Heart left ventricle (tissue), 16 donors: ENCODE measurements around the gene MCC. TPM values are rescaled to one million over a fixed set of nuclear protein-coding genes. Genes with fewer than 3 reads are reported as not detected.

Source experiments
- ATAC-seq, 4 donors: fragments of 200-7000 bp; cut with Tn5 transposase; one replicate each; pipeline ENCODE4 v1.9.1; 2020 to 2022; ENCODE audit warnings: moderate library complexity in 4 of 4, mild to moderate bottlenecking in 3 of 4, moderate number of reproducible peaks in 1 of 4
- DNase-seq, 5 donors: peaks; one replicate each; pipeline ENCODE4 v3.0.0-alpha.2; 2020
- H3K27ac ChIP-seq, 12 donors: fragments of 200-600 bp; sonication (generic) in 4 of 12; one replicate each; pipeline versions ENCODE4 v1.5.0 to v1.8.0; 2016 to 2022; ENCODE audit warnings: mild to moderate bottlenecking in 2 of 12
- H3K27me3 ChIP-seq, 9 donors: fragments of 200-600 bp; sonication (generic) in 2 of 9; one replicate each; pipeline versions ENCODE4 v1.5.1 to v1.8.0; 2016 to 2022; ENCODE audit warnings: mild to moderate bottlenecking in 3 of 9
- H3K36me3 ChIP-seq, 9 donors: fragments of 200-600 bp; sonication (generic) in 2 of 9; one replicate each; pipeline versions ENCODE4 v1.5.0 to v1.8.0; 2018 to 2022; ENCODE audit warnings: mild to moderate bottlenecking in 2 of 9
- H3K4me1 ChIP-seq, 12 donors: fragments of 200-600 bp; sonication (generic) in 4 of 12; one replicate each; pipeline versions ENCODE4 v1.5.0 to v1.8.0; 2016 to 2022; ENCODE audit warnings: mild to moderate bottlenecking in 3 of 12
- H3K4me3 ChIP-seq, 12 donors: fragments of 200-600 bp; sonication (generic) in 4 of 12; one replicate each; pipeline versions ENCODE4 v1.5.0 to v1.8.0; 2017 to 2022; ENCODE audit warnings: mild to moderate bottlenecking in 9 of 12, moderate library complexity in 4 of 12
- H3K9me3 ChIP-seq, 12 donors: fragments of 200-600 bp; sonication (generic) in 4 of 12; one replicate each; pipeline versions ENCODE4 v1.5.0 to v1.8.0; 2016 to 2022; ENCODE audit warnings: mild to moderate bottlenecking in 1 of 12
- CTCF ChIP-seq, 12 donors: fragments of 200-600 bp; sonication (generic) in 4 of 12; IDR thresholded peaks; one replicate each; pipeline versions ENCODE4 v1.5.0 to v1.8.0; 2018 to 2022; ENCODE audit warnings: antibody characterized with exemption in 12 of 12, mild to moderate bottlenecking in 5 of 12
- POLR2A ChIP-seq, 2 donors: fragments of 450-650 bp; IDR thresholded peaks; one replicate each; pipeline ENCODE4 v1.6.1; 2017; ENCODE audit warnings: antibody characterized with exemption in 2 of 2, mild to moderate bottlenecking in 2 of 2, moderate library complexity in 2 of 2
- WGBS, 4 donors: extraction: QIAGEN DNeasy Blood & Tissue Kit in 2 of 4; methylation state at CpG; one replicate each; pipeline versions ENCODE4 v1.1.5 to v1.1.7; 2013 to 2018; 5-methylcytosine and 5-hydroxymethylcytosine counted together
- intact Hi-C, 10 donors: fragments of 100-400 bp; cut with DNase I; formaldehyde crosslinking; loops; one replicate each; pipeline versions ENCODE4 v1.11.1 to v1.14.2; 2022
- polyA plus RNA-seq, 2 donors: library from polyadenylated mRNA; stranded (reverse); fragments of 200-250 nt; gene quantifications; one replicate each; pipeline ENCODE4 v1.2.3, GENCODE V29; 2013
- total RNA-seq, 9 donors: library from RNA; depleted of rRNA in 2 of 9; stranded (reverse); fragments of >200 nt in 2 of 9; fragmentation: NEBNext Ultra II Directional in 3 of 9; extraction: Animal tissue kit (Norgen Biotek cat#: 25700) in 3 of 9; gene quantifications; one replicate each; pipeline versions ENCODE4 v1.1.0 to v1.2.4, GENCODE V29; 2016 to 2023
- donor health status: ischemic (EF 13 %, LVEDD 7.1; RV severe dilation, severe dysfunction).
- donor health status: healthy with polysubstance abuse.
- donor health status: DM: no; HTN: yes; CAD: no.
- donor health status: DM: no; HTN: no; CAD: no.
- donor health status: ischemic (EF 25% LVEDD 6.9; RV normal size, moderate dysfunction).
- donor health status: ischemic (EF 25% LVEDD 5.7; RV mildly dilated, moderate dysfunction).
- donor health status: healthy.
- donor health status: DM: yes; HTN: yes; CAD: no.
- donor health status: ischemic (EF 35%, LVEDD 5.7; RV mildly dilated, moderate dysfunction).
- donor health status: nonischemic (EF 11% LVEDD 7.7; RV severe dilation, severe dysfunction).
- donor health status: DM: yes; HTN: yes; CAD: no.
- donor health status: PGD.
- donor health status: ischemic (EF 29% LVEDD 5.4; RV normal size, mild dysfunction).
- donor health status: nonischemic (EF 23%, LVEDD 6.1; RV moderate dilation, normal function).

Gene MCC
- total and polyA plus RNA-seq, 11 donors: 6.1 to 33.8 (median 24.3) TPM

DNA sequence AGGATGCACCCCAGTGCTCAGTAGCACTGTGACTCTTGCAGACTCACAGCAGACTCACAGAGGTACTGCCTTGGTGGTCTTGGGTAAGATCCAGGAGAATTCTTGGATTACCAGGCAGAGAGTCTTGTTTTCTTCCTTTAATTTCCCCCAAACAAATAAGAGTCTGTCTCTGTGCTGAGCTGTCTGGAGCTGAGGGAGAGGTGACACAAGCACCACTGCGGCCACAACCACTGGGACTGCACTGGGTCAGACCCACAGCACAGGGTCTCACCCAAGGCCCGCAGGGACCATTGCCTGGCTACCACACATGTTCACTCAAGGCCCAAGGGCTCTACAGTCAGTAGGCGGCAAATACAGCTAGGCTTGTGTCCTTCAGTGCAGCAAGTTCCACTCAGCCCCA is 13.8 kb upstream of the MCC start:
- intact Hi-C loops: no loop called here
- DNase-seq: peak in 1 of 5 donors; percentile 23
- WGBS, 4 donors: 95 to 100% (median 98%) methylated on average over 1 to 3 of the region's 3 CpGs
- H3K4me1 ChIP-seq: no peaks in the 10 kb centered on the region
- peaks cover 0 to 4% (median 0%) of the 10 kb centered on the region in 9 donors for H3K27me3 ChIP-seq
- no peak for ATAC-seq
- no peak overlapping the region for H3K4me3 ChIP-seq
- H3K9me3 ChIP-seq: no peaks in the 10 kb centered on the region
- H3K27ac ChIP-seq: no peak overlapping the region
- no peaks in the 10 kb centered on the region for H3K36me3 ChIP-seq
- TF ChIP-seq POLR2A (IDR thresholded peaks at IDR 0.05) (no peak), CTCF (IDR thresholded peaks at IDR 0.05) (no peak)

GRCh38 chr5:113495422-113495841 is 7.2 kb upstream of the MCC start:
- no peak overlapping the region for H3K4me3 ChIP-seq
- no peak for TF ChIP-seq POLR2A (IDR thresholded peaks at IDR 0.05)
- TF ChIP-seq CTCF (IDR thresholded peaks at IDR 0.05): no peak
- no peaks in the 10 kb centered on the region for H3K36me3 ChIP-seq
- intact Hi-C loops: no loop called here
- H3K9me3 ChIP-seq: peaks cover 0 to 11% (median 4%) of the 10 kb centered on the region in 12 donors
- no peak overlapping the region for H3K27ac ChIP-seq
- H3K27me3 ChIP-seq: peaks cover 0 to 33% (median 0%) of the 10 kb centered on the region in 9 donors
- no peaks in the 10 kb centered on the region for H3K4me1 ChIP-seq
- ATAC-seq (peak in 1 of 4 donors; percentile 71), DNase-seq (no peak)
- 58 to 75% (median 66%) methylated on average over 1 of the region's 1 CpG for WGBS, 4 donors

DNA sequence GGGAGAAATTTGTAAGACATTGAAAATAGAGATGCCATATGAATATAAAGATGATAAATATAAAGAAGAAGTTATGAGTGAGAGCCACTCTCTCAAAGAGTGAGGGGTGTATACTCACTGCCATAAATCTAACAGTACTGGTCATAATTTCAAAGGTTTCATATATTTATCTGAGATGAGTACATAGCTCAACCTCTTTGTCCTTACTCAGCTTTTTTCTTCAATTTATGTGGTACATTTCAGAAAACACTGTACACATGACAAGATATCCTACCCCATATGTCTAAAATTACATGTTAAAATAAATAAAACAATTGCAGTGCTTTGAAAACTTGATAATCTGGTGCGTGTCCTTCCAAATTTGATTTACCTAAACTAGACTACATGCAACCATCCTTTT is 5.2 kb upstream of the MCC start:
- peaks cover 0 to 16% (median 9%) of the 10 kb centered on the region in 12 donors for H3K9me3 ChIP-seq
- no peaks in the 10 kb centered on the region for H3K36me3 ChIP-seq
- intact Hi-C loops: loop anchor here in 1 of 10 donors (2.0 kb wide), 1 partner anchor 19 kb away; no protein-coding TSS in a partner anchor
- ATAC-seq (no peak), DNase-seq (no peak)
- no peak overlapping the region for H3K4me3 ChIP-seq
- 83 to 96% (median 94%) methylated on average over 1 of the region's 1 CpG for WGBS, 4 donors
- peaks cover 0 to 53% (median 0%) of the 10 kb centered on the region in 9 donors for H3K27me3 ChIP-seq
- peaks cover 0 to 16% (median 2%) of the 10 kb centered on the region in 12 donors for H3K4me1 ChIP-seq
- H3K27ac ChIP-seq: no peak overlapping the region
- TF ChIP-seq POLR2A (IDR thresholded peaks at IDR 0.05): no peak

- 83 to 92% (median 89%) methylated on average over 2 of the region's 2 CpGs for WGBS, 4 donors
- Histone ChIP-seq H3K27ac (no peak overlapping the region), H3K27me3 (peaks cover 0 to 73% (median 0%) of the 10 kb centered on the region in 9 donors), H3K36me3 (no peaks in the 10 kb centered on the region), H3K4me1 (peaks cover 0 to 27% (median 9%) of the 10 kb centered on the region in 12 donors), H3K4me3 (no peak overlapping the region), H3K9me3 (peaks cover 0 to 16% (median 9%) of the 10 kb centered on the region in 12 donors)
- no peak for TF ChIP-seq CTCF (IDR thresholded peaks at IDR 0.05)
- TF ChIP-seq POLR2A (IDR thresholded peaks at IDR 0.05): no peak
- DNase-seq (no peak), ATAC-seq (no peak)
- intact Hi-C loops: no loop called here
These were observed 2.8 kb upstream of the MCC start for GRCh38 chr5:113491022-113491421.

- DNase-seq (no peak), ATAC-seq (no peak)
- Histone ChIP-seq H3K4me3 (no peak overlapping the region), H3K36me3 (no peaks in the 10 kb centered on the region), H3K9me3 (peaks cover 0 to 16% (median 9%) of the 10 kb centered on the region in 12 donors), H3K27me3 (peaks cover 0 to 80% (median 0%) of the 10 kb centered on the region in 9 donors), H3K4me1 (peaks cover 0 to 27% (median 9%) of the 10 kb centered on the region in 12 donors), H3K27ac (no peak overlapping the region)
- TF ChIP-seq POLR2A (IDR thresholded peaks at IDR 0.05): no peak
- TF ChIP-seq CTCF (IDR thresholded peaks at IDR 0.05): no peak
- intact Hi-C loops: no loop called here
- WGBS, 4 donors: 98 to 99% (median 98%) methylated on average over 3 of the region's 3 CpGs
These were observed 2.1 kb upstream of the MCC start for GRCh38 chr5:113490317-113490716.
